Stimulated activated CD8-positive, alpha-beta memory T cell treated with anti-CD3 and anti-CD28 coated beads, Interleukin-12 subunit alpha, Interleukin-12 subunit beta, amount 100 ng/mL, for 1 hour (primary cell): ENCODE data around the gene MAGOH.
"Not testable (repeated sequence)": the region's sequence is repeated elsewhere in the genome, so short reads cannot be mapped to it uniquely, and the experiment has no call there.

Experiments
- DNase-seq: peaks from one replicate; pipeline ENCODE4 v3.0.0-alpha.2; 2020; ENCODE audit warnings: low read depth

The MAGOH gene

DNA sequence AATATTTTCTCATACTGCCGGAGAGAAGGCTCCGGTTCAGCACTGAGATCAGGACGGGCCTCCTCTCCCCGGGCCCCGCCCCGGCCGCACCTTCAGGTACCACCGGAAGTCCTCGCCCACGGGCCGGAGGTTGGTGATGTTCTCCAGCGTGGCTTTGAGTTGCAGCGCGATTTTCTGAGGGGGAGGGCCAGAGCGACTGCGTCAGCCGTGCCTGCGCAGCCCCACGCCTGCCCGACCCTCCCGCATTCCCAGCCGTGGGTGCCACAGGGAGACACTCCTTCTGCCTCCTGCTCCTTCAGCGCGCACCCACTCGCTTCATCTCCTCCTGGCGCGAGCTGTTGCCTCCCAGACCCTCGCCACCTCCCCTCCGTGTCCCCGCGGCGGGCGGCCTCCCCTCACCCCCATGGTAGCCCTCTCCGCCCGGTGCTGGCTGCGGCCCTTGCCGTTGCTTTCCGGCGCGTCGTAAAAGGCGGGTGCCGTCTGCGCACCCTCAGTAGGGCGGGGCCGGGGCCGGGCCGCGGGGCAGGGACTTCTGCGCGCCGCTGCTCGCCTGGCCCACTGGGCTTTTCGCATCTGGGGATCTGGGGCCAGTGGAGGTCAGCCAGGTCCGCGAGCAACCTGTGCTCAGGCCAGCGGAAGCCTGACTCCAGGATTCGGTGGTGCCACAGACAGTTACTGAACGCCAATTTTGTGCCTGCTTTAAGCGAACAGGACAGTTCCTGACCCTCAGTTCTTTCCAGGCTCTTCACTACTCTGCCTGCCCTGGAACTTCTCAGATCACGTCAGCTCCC lies 18.0 kb downstream of the MAGOH start, which contains the start of gene CZIB:
Gene CZIB (minus strand): TSS at position 464 of the 791 bp plus-strand sequence. CDS start 59 bp downstream, at position 405.
- peak; percentile 82 for DNase-seq

DNA sequence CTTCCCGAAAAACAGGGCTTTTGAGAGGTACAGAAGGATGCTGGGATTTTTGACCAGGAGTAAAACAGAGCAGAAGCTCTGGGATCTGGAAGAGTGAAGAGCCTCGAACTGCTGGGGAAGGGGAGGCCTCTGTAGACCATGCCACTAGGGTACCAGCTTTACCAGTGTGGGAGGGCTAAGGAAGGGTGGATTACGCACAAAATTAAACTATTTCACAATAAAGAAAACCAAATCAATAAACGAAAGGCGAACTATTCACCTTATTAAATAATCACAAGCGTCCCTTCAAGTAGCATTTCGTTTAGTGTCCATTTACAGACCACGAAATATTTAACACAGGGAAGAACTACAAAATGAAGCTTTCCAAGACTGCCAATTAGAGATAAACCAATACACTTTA lies 18.6 kb downstream of the MAGOH start:
- no peak for DNase-seq

DNA sequence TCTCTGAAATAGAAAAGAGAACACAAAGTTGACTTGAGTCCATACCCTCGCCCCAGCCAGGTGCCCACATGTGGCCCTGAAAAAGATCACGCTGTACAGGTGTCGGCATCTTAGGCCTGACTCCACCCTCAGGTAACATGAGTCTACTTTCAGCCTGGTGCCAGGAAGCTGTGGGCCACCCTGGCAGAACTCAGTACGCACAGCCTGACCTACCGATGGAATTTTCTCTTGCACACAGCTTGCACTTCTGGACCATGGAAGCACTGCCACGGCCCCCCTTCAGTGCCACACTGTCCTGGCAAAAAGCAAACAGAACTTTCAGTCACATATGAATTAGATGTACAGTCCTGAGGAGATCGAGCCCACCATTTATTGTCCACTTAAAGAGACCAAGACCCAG lies 20.1 kb downstream of the MAGOH start:
- no peak for DNase-seq

DNA sequence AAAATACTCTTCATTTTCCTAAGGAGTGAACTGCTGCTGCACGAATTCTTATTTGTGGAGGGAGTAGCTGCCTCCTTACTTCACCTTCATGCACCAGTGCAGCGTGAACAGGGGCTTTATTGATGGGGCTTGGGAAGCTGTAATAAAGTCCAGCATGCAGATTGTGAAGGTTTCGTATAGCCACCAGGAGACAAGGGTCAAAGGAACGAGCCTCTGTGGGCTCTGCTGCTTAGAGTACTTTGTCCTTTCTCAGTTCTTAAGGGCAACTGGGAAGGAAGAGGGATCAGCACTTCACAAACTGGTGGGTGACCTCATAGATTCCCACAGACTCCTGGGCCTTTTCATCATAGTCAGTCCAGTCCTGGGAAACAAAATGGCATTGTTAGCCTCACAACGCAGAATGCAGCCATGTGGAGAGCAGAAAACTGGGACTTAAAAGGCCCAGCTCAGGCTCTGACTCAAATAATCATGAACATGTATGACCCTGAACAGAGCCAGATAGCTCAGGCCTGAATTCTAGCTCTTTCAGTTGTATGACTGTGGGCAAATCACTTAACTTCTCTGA lies 23.9 kb downstream of the MAGOH start:
- DNase-seq, result no peak

DNA sequence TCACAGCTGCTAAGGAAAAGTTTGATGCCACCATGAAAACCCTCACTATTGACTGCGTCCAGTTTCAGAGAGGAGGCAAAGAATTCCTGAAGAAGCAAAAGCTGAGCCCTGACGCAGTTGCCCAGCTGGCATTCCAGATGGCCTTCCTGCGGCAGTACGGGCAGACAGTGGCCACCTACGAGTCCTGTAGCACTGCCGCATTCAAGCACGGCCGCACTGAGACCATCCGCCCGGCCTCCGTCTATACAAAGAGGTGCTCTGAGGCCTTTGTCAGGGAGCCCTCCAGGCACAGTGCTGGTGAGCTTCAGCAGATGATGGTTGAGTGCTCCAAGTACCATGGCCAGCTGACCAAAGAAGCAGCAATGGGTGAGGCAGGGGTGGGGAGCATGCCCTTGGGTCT lies 27.4 kb downstream of the MAGOH start:
- DNase-seq, result no peak

DNA sequence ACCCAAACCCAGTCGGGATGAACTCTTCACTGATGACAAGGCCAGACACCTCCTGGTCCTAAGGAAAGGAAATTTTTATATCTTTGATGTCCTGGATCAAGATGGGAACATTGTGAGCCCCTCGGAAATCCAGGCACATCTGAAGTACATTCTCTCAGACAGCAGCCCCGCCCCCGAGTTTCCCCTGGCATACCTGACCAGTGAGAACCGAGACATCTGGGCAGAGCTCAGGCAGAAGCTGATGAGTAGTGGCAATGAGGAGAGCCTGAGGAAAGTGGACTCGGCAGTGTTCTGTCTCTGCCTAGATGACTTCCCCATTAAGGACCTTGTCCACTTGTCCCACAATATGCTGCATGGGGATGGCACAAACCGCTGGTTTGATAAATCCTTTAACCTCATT lies 28.0 kb downstream of the MAGOH start:
- DNase-seq, result no peak

DNA sequence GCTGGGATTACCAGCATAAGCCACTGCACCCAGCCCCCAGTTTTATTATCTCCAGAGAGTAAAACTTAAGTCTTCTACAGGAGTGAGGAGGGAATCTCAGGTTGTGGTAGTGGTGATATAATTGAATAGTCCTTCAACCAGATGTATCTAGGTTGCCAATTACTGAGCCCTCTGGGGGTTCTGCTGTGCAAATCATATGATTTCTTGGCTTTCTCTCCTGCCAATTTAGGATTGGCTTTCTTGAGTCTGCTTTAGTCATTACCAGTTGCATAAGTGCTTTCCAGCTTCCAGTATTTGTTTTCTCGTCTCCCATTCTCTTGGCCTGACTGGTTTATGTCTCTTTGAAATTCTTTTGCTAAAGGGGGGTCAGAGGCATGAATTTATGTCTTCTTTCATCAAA lies 30.6 kb downstream of the MAGOH start:
- no peak for DNase-seq

DNA sequence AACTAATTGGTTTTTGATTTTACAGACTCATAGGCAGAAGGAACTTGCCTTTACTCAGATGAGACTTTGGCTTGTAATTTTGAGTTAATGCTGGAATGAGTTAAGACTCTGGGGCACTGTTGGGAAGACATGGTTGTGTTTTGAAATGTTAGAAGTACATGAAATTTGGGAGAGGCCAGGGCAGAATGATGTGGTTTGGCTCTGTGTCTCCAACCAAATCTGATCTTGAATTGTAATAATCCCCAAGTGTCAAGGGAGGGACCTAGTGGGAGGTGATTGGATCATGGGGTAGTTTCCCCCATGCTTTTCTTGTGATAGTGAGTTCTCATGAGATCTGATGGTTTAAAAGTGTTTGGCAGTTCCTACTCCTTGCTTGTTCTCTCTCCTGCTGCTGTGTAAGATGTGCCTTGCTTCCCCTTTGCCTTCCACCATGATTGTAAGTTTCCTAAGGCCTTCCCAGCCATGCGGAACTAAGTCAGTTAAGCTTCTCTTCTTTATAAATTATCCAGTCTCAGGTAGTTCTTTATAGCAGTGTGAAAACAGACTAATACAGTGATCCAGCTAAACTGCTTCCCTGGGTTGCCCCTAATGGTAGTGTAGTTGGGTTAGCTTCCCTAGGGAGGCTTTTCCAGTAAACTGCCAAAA lies 31.5 kb downstream of the MAGOH start:
- no peak for DNase-seq

DNA sequence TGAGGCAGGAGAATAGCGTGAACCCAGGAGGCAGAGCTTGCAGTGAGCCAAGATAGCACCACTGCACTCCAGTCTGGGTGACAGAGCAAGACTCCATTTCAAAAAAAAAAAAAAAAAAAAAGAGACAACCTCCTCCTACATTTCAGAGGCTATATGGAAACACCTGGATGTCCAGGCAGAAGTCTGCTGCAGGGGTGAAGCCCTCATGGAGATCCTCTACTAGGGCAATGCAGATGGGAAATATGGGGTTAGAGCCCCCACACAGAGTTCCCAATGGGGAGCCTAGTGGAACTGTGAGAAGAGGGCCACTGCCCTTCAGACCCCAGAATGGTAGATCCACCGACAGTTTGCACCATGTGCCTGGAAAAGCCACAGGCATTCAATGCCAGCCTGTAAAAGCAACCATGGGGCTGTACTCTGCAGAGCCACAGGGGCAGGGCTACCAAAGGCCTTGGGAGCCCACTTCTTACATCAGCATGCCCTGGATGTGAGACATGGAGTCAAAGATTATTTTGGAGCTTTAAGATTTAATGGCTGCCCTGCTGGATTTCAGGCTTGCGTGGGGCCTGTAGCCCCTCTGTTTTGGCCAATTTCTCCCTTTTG lies 32.1 kb downstream of the MAGOH start:
- DNase-seq, result not testable (repeated sequence)

DNA sequence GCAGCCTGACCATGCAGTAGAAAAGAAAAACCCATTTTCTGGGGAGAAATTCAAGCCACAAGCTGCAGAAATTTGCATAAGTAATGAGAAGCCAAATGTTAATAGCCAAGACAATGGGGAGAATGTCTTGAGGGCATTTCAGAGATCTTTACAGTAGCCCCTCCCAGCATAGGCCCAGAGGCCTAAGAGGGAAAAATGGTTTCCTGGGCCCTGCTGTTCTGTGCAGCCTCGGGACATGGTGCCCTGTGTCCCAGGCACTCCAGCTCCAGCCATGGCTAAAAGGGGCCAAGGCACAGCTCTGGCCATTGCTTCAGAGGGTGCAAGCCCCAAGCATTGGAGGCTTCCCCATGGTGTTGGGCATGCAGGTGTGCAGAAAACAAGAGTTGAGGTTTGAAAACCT lies 32.8 kb downstream of the MAGOH start:
- DNase-seq, result not testable (repeated sequence)

DNA sequence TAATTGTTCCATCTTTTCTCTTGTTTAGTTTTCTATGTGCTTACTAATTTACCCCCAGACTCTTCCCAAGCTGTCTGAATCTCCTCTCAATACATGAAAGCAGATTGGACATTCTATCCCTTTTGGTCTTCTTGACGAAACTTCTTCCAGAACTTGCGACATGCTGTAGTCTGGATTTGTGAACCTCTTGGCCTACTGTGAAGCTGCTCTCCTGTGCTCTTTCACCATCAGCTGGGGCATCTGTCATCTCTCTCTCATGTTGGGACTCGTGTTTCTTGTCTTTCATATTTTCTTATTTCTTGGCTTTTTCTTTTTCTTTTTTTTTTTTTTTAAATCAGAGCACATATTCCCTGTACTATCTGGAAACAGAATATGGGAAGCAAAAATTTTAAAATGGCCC lies 34.9 kb downstream of the MAGOH start:
- no peak for DNase-seq

DNA sequence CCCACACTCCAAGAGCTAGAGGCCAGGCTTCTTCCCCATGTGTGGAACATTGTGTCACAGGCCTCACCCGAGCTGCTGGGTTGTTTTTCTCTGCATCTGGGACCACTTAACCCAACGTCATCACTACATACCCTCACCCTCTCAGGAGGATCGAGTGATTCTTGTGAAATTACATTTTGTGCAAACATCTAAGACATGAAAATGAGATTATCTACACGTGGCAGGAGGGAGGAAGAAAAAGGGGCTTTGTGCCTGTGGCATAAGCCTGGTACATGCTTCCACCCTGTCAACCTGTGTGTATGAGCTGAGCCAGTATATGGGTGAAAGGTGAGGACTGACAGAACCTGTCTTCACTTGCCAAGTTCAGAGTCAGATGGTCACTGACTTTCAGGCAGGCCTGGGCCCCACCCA lies 40.1 kb downstream of the MAGOH start:
- no peak for DNase-seq

DNA sequence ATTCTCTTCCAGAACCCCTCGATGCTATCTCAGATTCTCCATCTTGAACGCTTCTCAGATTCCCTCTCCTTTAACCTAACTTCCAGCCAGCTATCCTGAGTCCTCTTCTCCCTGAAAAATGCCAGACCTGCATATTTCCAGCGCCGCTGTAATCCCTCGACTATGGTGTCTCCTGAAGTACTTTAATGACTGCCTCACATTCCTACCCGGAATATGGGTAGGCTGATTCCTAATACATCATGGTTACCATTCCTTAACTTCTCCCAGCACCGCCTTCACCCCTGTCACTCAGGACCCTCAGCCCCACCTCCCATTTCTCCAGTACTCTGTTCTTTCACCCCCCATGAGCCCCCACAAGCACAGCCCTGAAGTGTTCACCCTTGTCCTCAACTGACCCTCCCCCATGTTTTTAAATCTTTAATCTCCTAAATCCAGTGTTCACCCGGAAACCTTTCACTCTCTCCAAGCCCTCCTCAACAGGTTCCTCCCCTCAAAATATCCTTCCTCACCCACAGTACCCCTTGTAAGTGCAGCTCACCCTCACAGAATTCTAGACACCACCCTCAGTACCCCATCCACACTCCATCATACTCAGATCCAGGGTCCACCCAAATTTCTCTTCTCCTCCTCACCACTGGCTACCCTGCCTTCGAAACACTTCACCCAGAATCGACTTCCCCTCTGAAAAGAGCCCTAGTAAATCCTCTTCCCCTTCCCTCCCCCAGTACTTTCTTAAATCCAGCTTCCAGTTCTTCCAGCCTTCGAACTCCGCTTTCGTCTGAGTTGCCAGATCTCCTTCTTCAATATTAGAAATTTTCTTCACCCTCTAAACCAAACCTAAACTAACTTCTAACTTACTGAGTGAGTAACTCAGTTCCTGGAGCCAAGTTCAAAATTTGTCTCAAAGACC lies 40.8 kb downstream of the MAGOH start:
- DNase-seq, result no peak

DNA sequence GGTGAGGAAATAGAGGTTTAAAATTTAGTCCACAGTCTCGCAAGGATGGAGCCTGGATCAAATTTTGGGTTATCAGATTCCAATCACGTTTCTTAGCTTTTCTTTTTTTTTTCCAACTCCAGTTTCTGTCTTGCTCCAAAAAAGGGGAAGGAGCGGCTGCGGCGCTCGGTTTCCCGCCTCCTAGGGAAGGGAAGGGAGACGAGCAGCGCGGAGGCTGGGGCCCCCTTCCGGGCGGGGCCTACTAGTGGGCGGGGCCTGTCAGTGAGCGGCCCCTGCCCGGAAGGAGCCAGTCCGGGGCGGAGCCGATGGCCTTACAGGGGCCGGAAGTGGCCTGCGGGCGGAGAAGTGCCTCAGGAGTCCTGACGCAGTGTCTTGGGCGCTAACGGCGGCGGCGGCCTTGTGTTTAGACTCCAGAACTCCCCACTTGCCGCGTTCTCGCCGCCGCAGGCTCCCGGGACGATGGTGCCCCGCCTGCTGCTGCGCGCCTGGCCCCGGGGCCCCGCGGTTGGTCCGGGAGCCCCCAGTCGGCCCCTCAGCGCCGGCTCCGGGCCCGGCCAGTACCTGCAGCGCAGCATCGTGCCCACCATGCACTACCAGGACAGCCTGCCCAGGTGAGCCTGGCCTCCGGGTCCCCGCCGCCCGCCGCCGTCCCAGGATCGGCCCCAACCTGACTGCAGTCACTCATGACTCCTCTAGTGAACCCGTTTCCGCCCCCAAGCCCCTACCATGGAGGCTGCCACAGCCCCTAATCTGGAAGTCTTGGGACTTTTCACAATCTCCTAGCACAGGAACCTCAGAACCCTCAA lies 41.6 kb downstream of the MAGOH start, which contains the start of gene CPT2:
Gene CPT2 (plus strand): TSS at position 340 of the 806 bp plus-strand sequence. CDS start 120 bp downstream, at position 460.
- DNase-seq, result peak; percentile 81

DNA sequence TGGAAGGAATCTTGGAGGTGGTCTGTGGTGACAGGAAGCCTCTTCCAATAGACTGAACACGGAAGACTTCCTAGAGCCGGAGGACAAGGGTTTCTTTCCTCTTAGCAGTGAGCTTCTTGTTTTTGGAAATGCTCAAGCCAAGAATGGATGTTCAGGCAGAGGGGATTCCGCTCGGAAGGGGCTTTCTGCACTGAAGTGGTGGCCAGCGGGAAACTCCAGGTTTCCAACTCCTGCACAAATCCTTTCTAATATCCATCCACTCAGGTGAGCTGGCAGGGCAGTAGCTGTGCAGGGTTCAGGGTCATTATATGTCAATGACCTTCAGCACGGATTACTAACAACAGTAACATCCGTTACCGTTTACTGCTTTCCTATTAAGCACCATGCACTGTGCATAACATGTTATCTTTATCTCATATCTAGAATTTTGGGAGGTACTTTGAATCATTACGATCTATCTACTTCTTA lies 42.3 kb downstream of the MAGOH start:
- no peak for DNase-seq

DNA sequence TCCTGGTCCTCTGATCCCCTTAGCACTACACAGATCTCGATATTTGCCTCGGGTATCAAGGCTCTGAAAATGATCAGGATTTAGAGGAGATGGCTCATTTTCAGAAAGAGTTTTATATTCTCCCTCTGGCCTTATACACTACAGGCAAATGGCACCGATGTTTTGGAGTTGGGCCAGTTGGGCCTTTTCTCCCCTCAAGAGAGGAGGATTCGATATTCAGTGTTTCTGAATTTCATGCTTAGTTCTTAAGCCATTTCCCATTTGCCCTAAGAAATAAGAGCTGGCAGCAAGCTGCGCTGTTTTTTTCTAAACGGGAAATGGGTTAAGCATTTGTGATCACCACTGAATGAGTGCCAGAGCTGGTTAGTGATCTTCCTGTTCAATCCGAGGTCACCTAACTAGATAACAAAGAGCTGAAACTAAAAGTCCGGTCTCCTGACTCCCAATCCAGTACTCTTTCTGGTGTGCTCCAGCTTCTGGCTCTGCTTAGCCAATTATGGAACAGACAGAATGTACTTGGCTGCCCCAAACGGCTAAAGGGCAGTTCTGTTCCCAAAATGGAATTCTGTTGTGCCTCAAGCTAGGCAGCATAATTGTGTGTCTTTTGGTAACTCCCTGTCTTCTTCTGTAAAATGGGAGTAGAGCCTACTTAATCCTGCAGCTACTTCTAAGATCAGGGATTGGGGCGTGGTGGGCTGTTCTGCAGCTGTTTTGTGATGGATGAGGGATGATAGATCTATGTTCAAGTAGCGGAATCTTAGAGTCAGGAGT lies 42.9 kb downstream of the MAGOH start:
- no peak for DNase-seq

DNA sequence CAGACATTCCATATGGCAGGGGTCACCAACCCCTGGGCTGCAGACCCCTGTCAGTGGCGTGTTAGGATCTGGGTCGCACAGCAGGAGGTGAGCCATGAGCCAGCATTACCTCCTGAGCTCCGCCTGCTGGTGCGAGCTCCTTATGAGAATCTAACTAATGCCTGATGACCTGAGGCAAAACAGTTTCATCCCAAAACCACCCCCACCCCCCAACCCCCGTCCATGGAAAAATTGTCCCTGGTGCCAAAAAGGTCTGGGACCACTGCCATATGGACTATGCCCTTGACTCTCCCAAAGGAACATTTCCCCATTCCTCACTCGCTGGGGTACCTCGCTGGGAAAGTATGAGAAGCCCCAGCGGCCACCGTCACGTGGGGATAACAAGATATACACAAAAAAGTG lies 48.1 kb downstream of the MAGOH start:
- no peak for DNase-seq

DNA sequence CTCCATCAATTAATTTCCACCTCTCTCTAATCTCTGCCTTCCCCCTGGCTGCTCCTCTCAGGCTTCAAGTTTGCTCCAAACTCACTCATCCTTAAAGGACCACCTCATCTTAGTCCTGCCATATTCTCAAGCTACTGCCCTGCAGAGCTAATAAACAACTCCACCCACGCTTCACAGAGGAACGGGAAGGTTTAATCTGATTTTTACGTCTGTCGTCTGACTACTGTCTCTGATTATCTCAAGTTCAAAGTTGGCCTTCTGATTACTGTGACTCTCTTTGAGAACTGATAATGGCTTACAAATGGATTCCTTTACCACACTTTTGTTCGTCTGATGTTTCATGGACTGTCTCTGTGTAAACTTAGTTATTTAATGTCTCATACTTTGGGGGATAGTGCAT lies 49.3 kb downstream of the MAGOH start:
- no peak for DNase-seq

DNA sequence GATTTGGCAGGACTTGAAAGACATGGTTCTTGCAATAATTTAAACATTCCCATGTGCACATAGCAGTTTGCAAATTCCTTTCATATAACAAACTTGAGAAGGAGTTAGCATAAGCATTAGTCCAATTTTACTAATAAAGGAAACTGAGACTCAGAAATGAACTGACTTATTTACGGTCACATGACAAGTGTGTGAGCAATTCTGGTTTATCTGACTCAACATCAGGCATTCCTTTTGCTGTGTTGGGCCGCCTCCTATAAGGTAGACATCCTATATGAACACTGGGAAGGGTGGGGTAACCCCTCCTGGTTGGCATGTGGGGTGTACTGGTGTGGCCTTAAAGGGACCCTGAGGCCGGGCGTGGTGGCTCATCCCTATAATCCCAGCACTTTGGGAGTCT lies 50.2 kb downstream of the MAGOH start:
- no peak for DNase-seq

DNA sequence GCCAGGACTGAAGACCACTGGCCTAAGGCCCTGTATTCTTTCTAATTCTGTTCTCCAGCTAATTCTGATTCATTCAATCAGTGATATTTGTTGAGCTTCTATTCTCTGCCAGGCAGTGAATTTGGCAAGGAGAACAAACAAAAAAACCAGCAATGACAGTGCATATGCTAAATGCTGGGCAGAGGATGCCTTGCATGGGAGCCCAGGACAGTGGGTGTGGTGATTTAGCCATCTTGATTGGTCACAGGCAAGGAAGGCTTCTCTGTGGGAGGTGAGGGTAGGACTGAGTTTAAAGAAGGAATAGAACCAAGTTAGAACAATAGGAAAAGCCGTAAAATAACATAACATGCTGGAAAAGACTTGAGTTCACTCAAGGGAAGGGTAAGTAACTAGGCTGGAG lies 50.9 kb downstream of the MAGOH start:
- no peak for DNase-seq
